HepG2 (cell line): ENCODE data around the gene COPZ1. TPM values are rescaled to one million over a fixed set of nuclear protein-coding genes. Genes with fewer than 3 reads are reported as not detected.

ENCODE experiments used
- ARNT ChIP-seq: fragments of 450-650 bp; IDR thresholded peaks from 2 replicates; pipeline ENCODE4 v1.6.1; 2017
- CC2D1A ChIP-seq: sonication (generic); formaldehyde crosslinking; IDR thresholded peaks from 2 replicates; pipeline ENCODE4 v1.8.1; 2023; ENCODE audit warnings: mild to moderate bottlenecking, missing genetic modification reagents
- GFI1 ChIP-seq: sonication (generic); formaldehyde crosslinking; IDR thresholded peaks from 2 replicates; pipeline ENCODE4 v1.5.0; 2020; ENCODE audit warnings: missing genetic modification reagents, mild to moderate bottlenecking, borderline replicate concordance
- KMT2B ChIP-seq: IDR thresholded peaks from 2 replicates; pipeline ENCODE4 v1.6.1; 2016; ENCODE audit warnings: missing genetic modification reagents, missing compliant biosample characterization
- MEF2D ChIP-seq: sonication (generic); formaldehyde crosslinking; IDR thresholded peaks from 2 replicates; pipeline ENCODE4 v1.5.1; 2020; ENCODE audit warnings: mild to moderate bottlenecking, missing genetic modification reagents
- NPAS2 ChIP-seq: sonication (generic); formaldehyde crosslinking; IDR thresholded peaks from 2 replicates; pipeline ENCODE4 v1.8.0; 2022; ENCODE audit warnings: mild to moderate bottlenecking, missing genetic modification reagents, borderline replicate concordance
- NR2C2 ChIP-seq: sonication (generic); formaldehyde crosslinking; IDR thresholded peaks from 2 replicates; pipeline ENCODE4 v1.4.0; 2020; ENCODE audit warnings: missing genetic modification reagents, mild to moderate bottlenecking, moderate library complexity, borderline replicate concordance
- REL ChIP-seq: sonication (generic); formaldehyde crosslinking; conservative IDR thresholded peaks from 2 replicates; pipeline ENCODE4 v1.8.0; 2022; ENCODE audit warnings: mild to moderate bottlenecking, missing genetic modification reagents, moderate library complexity
- SETDB1 ChIP-seq: sonication (generic); formaldehyde crosslinking; IDR thresholded peaks from 2 replicates; pipeline ENCODE4 v1.5.1; 2020; ENCODE audit warnings: missing genetic modification reagents, mild to moderate bottlenecking, borderline replicate concordance
- SNAI1 ChIP-seq: sonication (generic); formaldehyde crosslinking; IDR thresholded peaks from 2 replicates; pipeline ENCODE4 v1.5.0; 2020; ENCODE audit warnings: mild to moderate bottlenecking, missing genetic modification reagents, borderline replicate concordance
- SOX13 ChIP-seq, 3 experiments: fragments of 450-650 bp in 1 of 3; sonication (generic) in 1 of 3; formaldehyde crosslinking in 1 of 3; IDR thresholded peaks in 2 of 3; conservative IDR thresholded peaks in 1 of 3; 2 replicates each; pipeline versions ENCODE4 v1.5.0 to v1.6.1; 2016 to 2020; ENCODE audit warnings: antibody characterized with exemption in 1 of 3, mild to moderate bottlenecking in 1 of 3, missing compliant biosample characterization in 1 of 3, missing genetic modification reagents in 1 of 3, moderate library complexity in 1 of 3
- TOPORS ChIP-seq: sonication (generic); formaldehyde crosslinking; IDR thresholded peaks from 2 replicates; pipeline ENCODE4 v1.8.0; 2023; ENCODE audit warnings: mild to moderate bottlenecking, missing genetic modification reagents
- XRCC5 ChIP-seq: fragments of 200-400 bp; formaldehyde crosslinking; optimal IDR thresholded peaks from 2 replicates; pipeline ENCODE3; 2017; ENCODE audit warnings: mild to moderate bottlenecking, low read length
- ZBTB42 ChIP-seq: sonication (generic); formaldehyde crosslinking; IDR thresholded peaks from 2 replicates; pipeline ENCODE4 v1.5.0; 2020; ENCODE audit warnings: mild to moderate bottlenecking, missing genetic modification reagents
- ZBTB7A ChIP-seq: sonication (generic); formaldehyde crosslinking; IDR thresholded peaks from 2 replicates; pipeline ENCODE4 v1.8.0; 2022; ENCODE audit warnings: mild to moderate bottlenecking, missing genetic modification reagents
- ZBTB7B ChIP-seq: sonication (generic); formaldehyde crosslinking; IDR thresholded peaks from 2 replicates; pipeline ENCODE4 v1.4.0; 2020; ENCODE audit warnings: missing genetic modification reagents
- ZFY ChIP-seq: sonication (generic); formaldehyde crosslinking; IDR thresholded peaks from 2 replicates; pipeline ENCODE4 v1.4.0; 2020; ENCODE audit warnings: missing genetic modification reagents
- ZKSCAN8 ChIP-seq: IDR thresholded peaks from 2 replicates; pipeline ENCODE4 v1.6.1; 2016; ENCODE audit warnings: borderline replicate concordance, missing genetic modification reagents, missing compliant biosample characterization
- ZMYM4 ChIP-seq: sonication (generic); formaldehyde crosslinking; IDR thresholded peaks from 2 replicates; pipeline ENCODE4 v1.8.1; 2023; ENCODE audit warnings: mild to moderate bottlenecking, missing genetic modification reagents
- ZNF230 ChIP-seq: sonication (generic); formaldehyde crosslinking; IDR thresholded peaks from 2 replicates; pipeline ENCODE4 v1.4.0; 2020; ENCODE audit warnings: mild to moderate bottlenecking, missing genetic modification reagents
- ZNF329 ChIP-seq: sonication (generic); formaldehyde crosslinking; IDR thresholded peaks from 2 replicates; pipeline ENCODE4 v1.9.0; 2021; ENCODE audit warnings: low read depth, mild to moderate bottlenecking, missing genetic modification reagents
- ZNF33B ChIP-seq: sonication (generic); formaldehyde crosslinking; IDR thresholded peaks from 2 replicates; pipeline ENCODE4 v1.5.1; 2020; ENCODE audit warnings: mild to moderate bottlenecking, missing genetic modification reagents
- ZNF510 ChIP-seq: sonication (generic); formaldehyde crosslinking; IDR thresholded peaks from 2 replicates; pipeline ENCODE4 v1.4.0; 2020; ENCODE audit warnings: low read depth, mild to moderate bottlenecking, missing genetic modification reagents
- ZNF782 ChIP-seq: sonication (generic); formaldehyde crosslinking; IDR thresholded peaks from 2 replicates; pipeline ENCODE4 v1.4.0; 2020; ENCODE audit warnings: missing genetic modification reagents, mild to moderate bottlenecking, borderline replicate concordance
- polyA plus RNA-seq, 8 experiments: library from polyadenylated mRNA; depleted of rRNA in 3 of 8; stranded (reverse) in 7 of 8; unstranded in 1 of 8; fragments of >200 nt; fragmentation: Illumina TruSeq in 4 of 8; extraction: Trizol in 4 of 8; gene quantifications; 2 replicates each; pipeline versions ENCODE4 v1.2.1 to v1.2.3, GENCODE V29; 2011 to 2016; ENCODE audit warnings: low read depth in 4 of 8, missing spikeins in 1 of 8, mixed read lengths in 1 of 8; ENCODE audit not compliant: insufficient read depth in 1 of 8
- total RNA-seq, 5 experiments: library from RNA; depleted of rRNA; stranded (reverse); fragments of >200 nt; fragmentation: Illumina TruSeq; extraction: Trizol; gene quantifications; 2 replicates each; pipeline ENCODE4 v1.2.3, GENCODE V29; 2016; ENCODE audit warnings: low read depth in 1 of 5
- TF ChIP-seq, protein P1 (sequence below): sonication (generic); formaldehyde crosslinking; IDR thresholded peaks from 2 replicates; pipeline ENCODE4 v1.5.1; 2020; ENCODE audit warnings: mild to moderate bottlenecking, moderate library complexity, missing genetic modification reagents
- TF ChIP-seq, protein P2 (sequence below): sonication (generic); formaldehyde crosslinking; IDR thresholded peaks from 2 replicates; pipeline ENCODE4 v1.4.0; 2020; ENCODE audit warnings: missing genetic modification reagents
- TF ChIP-seq, protein P3 (sequence below): sonication (generic); formaldehyde crosslinking; IDR thresholded peaks from 2 replicates; pipeline ENCODE4 v1.5.1; 2020; ENCODE audit warnings: missing genetic modification reagents, mild to moderate bottlenecking, borderline replicate concordance

The COPZ1 gene
- total and polyA plus RNA-seq, 2 of the 13 experiments (the other 11 are each of a cell fraction or from before 2014, with no cell fraction given) = 125 to 184 TPM

DNA sequence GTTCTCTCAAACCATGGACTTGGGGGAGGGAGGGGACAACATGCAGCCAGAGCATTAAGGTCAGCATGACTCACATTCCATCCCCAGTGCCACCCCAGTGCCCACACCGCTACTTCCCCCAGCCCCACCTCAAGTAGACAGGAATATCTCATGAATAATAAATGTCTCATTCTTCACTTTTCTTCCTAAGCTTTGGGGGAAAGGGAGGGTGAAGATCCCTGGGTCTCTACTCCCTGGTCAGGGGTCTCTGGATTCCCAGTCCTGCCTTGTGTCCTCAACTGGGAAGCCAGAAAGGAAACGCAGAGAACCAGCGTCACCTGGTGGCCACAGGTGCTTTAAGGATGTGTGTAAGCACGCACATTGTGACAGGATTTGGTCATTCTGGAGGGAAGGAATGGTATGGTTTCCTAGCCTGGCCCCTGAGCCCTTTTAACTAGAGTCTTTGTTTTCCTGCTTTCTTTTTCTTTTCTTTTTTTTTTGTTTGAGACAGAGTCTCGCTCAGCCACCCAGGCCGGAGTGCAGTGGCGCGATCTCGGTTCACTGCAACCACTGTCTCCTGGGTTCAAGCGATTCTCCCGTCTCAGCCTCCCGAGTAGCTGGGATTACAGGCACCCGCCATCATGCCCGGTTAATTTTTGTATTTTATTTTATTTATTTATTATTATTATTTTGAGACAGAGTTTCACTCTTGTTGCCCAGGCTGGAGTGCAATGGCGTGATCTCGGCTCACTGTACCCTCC is 36.0 kb downstream of the COPZ1 start (continued):
- TF ChIP-seq SETDB1 = no peak
- 0 out of 2 replicates have a peak, but pooled peaks have one; percentile 29 for TF ChIP-seq ZNF329 (CRISPR knock-in tag)
- TF ChIP-seq ZNF510 (CRISPR knock-in tag) = 0 out of 2 replicates have a peak, but pooled peaks have one; percentile 43
- TF ChIP-seq, protein P1, sequence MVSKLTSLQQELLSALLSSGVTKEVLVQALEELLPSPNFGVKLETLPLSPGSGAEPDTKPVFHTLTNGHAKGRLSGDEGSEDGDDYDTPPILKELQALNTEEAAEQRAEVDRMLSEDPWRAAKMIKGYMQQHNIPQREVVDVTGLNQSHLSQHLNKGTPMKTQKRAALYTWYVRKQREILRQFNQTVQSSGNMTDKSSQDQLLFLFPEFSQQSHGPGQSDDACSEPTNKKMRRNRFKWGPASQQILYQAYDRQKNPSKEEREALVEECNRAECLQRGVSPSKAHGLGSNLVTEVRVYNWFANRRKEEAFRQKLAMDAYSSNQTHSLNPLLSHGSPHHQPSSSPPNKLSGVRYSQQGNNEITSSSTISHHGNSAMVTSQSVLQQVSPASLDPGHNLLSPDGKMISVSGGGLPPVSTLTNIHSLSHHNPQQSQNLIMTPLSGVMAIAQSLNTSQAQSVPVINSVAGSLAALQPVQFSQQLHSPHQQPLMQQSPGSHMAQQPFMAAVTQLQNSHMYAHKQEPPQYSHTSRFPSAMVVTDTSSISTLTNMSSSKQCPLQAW (CRISPR knock-in tag) = peak; percentile 64; the same call in 1 of the 2 replicates
- TF ChIP-seq CC2D1A (CRISPR knock-in tag) = no peak
- peak; percentile 25; the same call in 1 of the 2 replicates for TF ChIP-seq ZMYM4 (CRISPR knock-in tag)
- TF ChIP-seq REL = no peak
- peak; percentile 45; the same call in 1 of the 2 replicates for TF ChIP-seq ZNF782 (CRISPR knock-in tag)
- no peak for TF ChIP-seq SNAI1 (CRISPR knock-in tag)
- TF ChIP-seq NR2C2 = peak; percentile 52; the same call in 1 of the 2 replicates
- peak; percentile 67; the same call in 1 of the 2 replicates for TF ChIP-seq ZBTB7B (CRISPR knock-in tag)
- no peak for TF ChIP-seq ZKSCAN8 (CRISPR knock-in tag)
- TF ChIP-seq SOX13 (IDR thresholded peaks at IDR 0.05) = no peak
- TF ChIP-seq SOX13 (CRISPR knock-in tag; conservative IDR thresholded peaks at IDR 0.05 in 1 of 2, IDR thresholded peaks at IDR 0.05 in 1 of 2) = peak in 1 of 2 experiments; percentile 21; a peak in 1 of 4 replicates
- TF ChIP-seq ZBTB7A = 0 out of 2 replicates have a peak, but pooled peaks have one; percentile 50
- TF ChIP-seq NPAS2 (CRISPR knock-in tag) = no peak
- peak; percentile 52; the same call in 1 of the 2 replicates for TF ChIP-seq ZNF33B (CRISPR knock-in tag)
- 0 out of 2 replicates have a peak, but pooled peaks have one; percentile 37 for TF ChIP-seq ZNF230 (CRISPR knock-in tag)
- peak; percentile 23; the same call in 1 of the 2 replicates for TF ChIP-seq ZFY
- peak; percentile 29 for TF ChIP-seq XRCC5
- no peak for TF ChIP-seq ARNT
- no peak for TF ChIP-seq TOPORS
- TF ChIP-seq ZBTB42 (CRISPR knock-in tag) = no peak
- TF ChIP-seq, protein P2, sequence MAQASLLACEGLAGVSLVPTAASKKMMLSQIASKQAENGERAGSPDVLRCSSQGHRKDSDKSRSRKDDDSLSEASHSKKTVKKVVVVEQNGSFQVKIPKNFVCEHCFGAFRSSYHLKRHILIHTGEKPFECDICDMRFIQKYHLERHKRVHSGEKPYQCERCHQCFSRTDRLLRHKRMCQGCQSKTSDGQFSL = no peak
- TF ChIP-seq MEF2D (CRISPR knock-in tag) = no peak
- TF ChIP-seq KMT2B (CRISPR knock-in tag) = no peak
- TF ChIP-seq, protein P3, sequence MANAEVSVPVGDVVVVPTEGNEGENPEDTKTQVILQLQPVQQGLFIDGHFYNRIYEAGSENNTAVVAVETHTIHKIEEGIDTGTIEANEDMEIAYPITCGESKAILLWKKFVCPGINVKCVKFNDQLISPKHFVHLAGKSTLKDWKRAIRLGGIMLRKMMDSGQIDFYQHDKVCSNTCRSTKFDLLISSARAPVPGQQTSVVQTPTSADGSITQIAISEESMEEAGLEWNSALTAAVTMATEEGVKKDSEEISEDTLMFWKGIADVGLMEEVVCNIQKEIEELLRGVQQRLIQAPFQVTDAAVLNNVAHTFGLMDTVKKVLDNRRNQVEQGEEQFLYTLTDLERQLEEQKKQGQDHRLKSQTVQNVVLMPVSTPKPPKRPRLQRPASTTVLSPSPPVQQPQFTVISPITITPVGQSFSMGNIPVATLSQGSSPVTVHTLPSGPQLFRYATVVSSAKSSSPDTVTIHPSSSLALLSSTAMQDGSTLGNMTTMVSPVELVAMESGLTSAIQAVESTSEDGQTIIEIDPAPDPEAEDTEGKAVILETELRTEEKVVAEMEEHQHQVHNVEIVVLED (CRISPR knock-in tag) = 0 out of 2 replicates have a peak, but pooled peaks have one; percentile 27
- peak; percentile 51; the same call in 1 of the 2 replicates for TF ChIP-seq GFI1
